Suprapubic skin (tissue), 4 donors: ENCODE results near the gene DHX9. TPM values are rescaled to one million over a fixed set of nuclear protein-coding genes. Genes with fewer than 3 reads are reported as not detected.

Experiments
- DNase-seq, 2 donors: peaks; one replicate each; pipeline ENCODE4 v3.0.0-alpha.2; 2019; ENCODE audit warnings: low spot score in 2 of 2
- H3K27ac ChIP-seq: fragments of 200-600 bp; sonication (generic); one replicate; pipeline ENCODE4 v1.5.1; 2019
- H3K27me3 ChIP-seq: fragments of 200-600 bp; sonication (generic); one replicate; pipeline ENCODE4 v1.5.1; 2019
- H3K36me3 ChIP-seq: fragments of 200-600 bp; sonication (generic); one replicate; pipeline ENCODE4 v1.5.1; 2019
- H3K4me1 ChIP-seq: fragments of 200-600 bp; sonication (generic); one replicate; pipeline ENCODE4 v1.5.1; 2019
- H3K4me3 ChIP-seq: fragments of 200-600 bp; sonication (generic); one replicate; pipeline ENCODE4 v1.5.1; 2019; ENCODE audit warnings: mild to moderate bottlenecking
- H3K9me3 ChIP-seq: fragments of 200-600 bp; sonication (generic); one replicate; pipeline ENCODE4 v1.5.1; 2019
- CTCF ChIP-seq, 2 donors: fragments of 200-600 bp in 1 of 2; fragments of 450-650 bp in 1 of 2; sonication (generic) in 1 of 2; IDR thresholded peaks; one replicate each; pipeline ENCODE4 v1.5.1; 2016 to 2019; ENCODE audit warnings: antibody characterized with exemption in 2 of 2, mild to moderate bottlenecking in 1 of 2, moderate library complexity in 1 of 2
- EP300 ChIP-seq: sonication (generic); formaldehyde crosslinking; IDR thresholded peaks from one replicate; pipeline ENCODE4 v1.6.1; 2017; ENCODE audit warnings: antibody characterized with exemption
- POLR2A ChIP-seq, 2 donors: fragments of 450-650 bp; IDR thresholded peaks; one replicate each; pipeline ENCODE4 v1.6.1; 2017; ENCODE audit warnings: antibody characterized with exemption in 2 of 2, mild to moderate bottlenecking in 2 of 2, moderate library complexity in 2 of 2
- POLR2AphosphoS5 ChIP-seq, 3 donors: sonication (generic); formaldehyde crosslinking; IDR thresholded peaks; one replicate each; pipeline ENCODE4 v1.6.1; 2017; ENCODE audit warnings: antibody characterized with exemption in 3 of 3
- WGBS: methylation state at CpG from one replicate; pipeline ENCODE4 v1.1.5; 2018; 5-methylcytosine and 5-hydroxymethylcytosine counted together
- total RNA-seq, 4 donors: library from RNA; depleted of rRNA; stranded (reverse); fragments of >200 nt; gene quantifications; one replicate each; pipeline ENCODE4 v1.1.0, GENCODE V29; 2016

DHX9 gene
- total RNA-seq, 4 donors from 2014 or later, result 59.9 to 94.7 (median 75.0) TPM

GRCh38 chr1:182809414-182809957 lies 29.7 kb upstream of the DHX9 start:
- H3K4me3 ChIP-seq, result no peak overlapping the region
- no peaks in the 10 kb centered on the region for H3K4me1 ChIP-seq
- H3K36me3 ChIP-seq, result peaks cover 48% of the 10 kb centered on the region
- no peaks in the 10 kb centered on the region for H3K27me3 ChIP-seq
- no peak for TF ChIP-seq CTCF (IDR thresholded peaks at IDR 0.05)
- no peak for TF ChIP-seq EP300
- no peak for TF ChIP-seq POLR2AphosphoS5 (IDR thresholded peaks at IDR 0.05)
- no peak for TF ChIP-seq POLR2A (IDR thresholded peaks at IDR 0.05)
- no peak for DNase-seq
- WGBS, result 61% methylated on average over 3 of the region's 3 CpGs
- H3K9me3 ChIP-seq, result no peaks in the 10 kb centered on the region
- no peak overlapping the region for H3K27ac ChIP-seq

DNA sequence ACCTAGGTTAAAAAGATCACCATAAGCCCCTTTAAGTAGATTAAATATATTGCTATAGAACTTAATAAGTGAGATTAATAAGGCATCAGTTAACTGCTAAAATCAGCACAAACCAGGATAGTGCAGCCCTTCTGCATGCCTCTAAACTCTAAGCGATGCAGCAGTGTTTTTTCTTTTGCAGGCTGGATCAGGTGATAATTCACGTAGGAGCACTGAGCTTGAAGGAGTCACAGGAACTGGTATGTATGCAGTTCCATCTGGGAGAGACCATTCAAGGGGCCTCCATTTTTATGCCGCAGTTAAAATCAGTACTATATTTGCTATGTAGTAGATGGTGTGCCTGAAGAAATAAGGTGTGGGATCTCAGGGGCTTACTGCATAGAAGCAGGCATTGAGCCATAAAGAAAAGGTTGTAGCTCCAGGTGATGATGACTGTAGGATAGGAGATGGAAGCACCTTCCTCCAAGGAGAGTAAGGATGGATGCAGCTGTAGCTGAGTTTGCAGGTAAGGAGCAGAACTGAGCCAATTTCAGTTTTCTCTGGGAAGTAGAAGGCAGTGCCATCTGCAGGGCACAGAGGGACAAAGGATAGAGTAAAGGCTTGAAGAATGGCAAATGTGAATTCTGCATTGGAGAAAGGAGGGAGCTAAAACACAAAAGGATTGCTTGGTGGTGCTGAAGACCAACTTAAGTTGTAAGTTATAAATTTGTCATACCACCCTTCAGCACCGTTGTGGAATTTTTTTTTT lies 27.0 kb upstream of the DHX9 start:
- H3K27me3 ChIP-seq, result no peaks in the 10 kb centered on the region
- no peak for TF ChIP-seq CTCF (IDR thresholded peaks at IDR 0.05)
- no peak for TF ChIP-seq POLR2AphosphoS5 (IDR thresholded peaks at IDR 0.05)
- TF ChIP-seq POLR2A (IDR thresholded peaks at IDR 0.05), result no peak
- TF ChIP-seq EP300, result no peak
- DNase-seq, result no peak
- no peak overlapping the region for H3K27ac ChIP-seq
- H3K4me3 ChIP-seq, result no peak overlapping the region
- H3K9me3 ChIP-seq, result no peaks in the 10 kb centered on the region
- WGBS, result 89% methylated on average over 4 of the region's 4 CpGs
- H3K4me1 ChIP-seq, result no peaks in the 10 kb centered on the region
- peaks cover 48% of the 10 kb centered on the region for H3K36me3 ChIP-seq

GRCh38 chr1:182816863-182817262 lies 22.3 kb upstream of the DHX9 start:
- H3K9me3 ChIP-seq, result no peaks in the 10 kb centered on the region
- no peaks in the 10 kb centered on the region for H3K4me1 ChIP-seq
- no peak for DNase-seq
- no peak overlapping the region for H3K4me3 ChIP-seq
- 93% methylated on average over 2 of the region's 2 CpGs for WGBS
- TF ChIP-seq POLR2AphosphoS5 (IDR thresholded peaks at IDR 0.05) (no peak), POLR2A (IDR thresholded peaks at IDR 0.05) (no peak), EP300 (no peak), CTCF (IDR thresholded peaks at IDR 0.05) (no peak)
- no peak overlapping the region for H3K27ac ChIP-seq
- no peaks in the 10 kb centered on the region for H3K27me3 ChIP-seq
- H3K36me3 ChIP-seq, result peaks cover 74% of the 10 kb centered on the region

- no peaks in the 10 kb centered on the region for H3K4me1 ChIP-seq
- 76% methylated on average over 3 of the region's 3 CpGs for WGBS
- no peaks in the 10 kb centered on the region for H3K27me3 ChIP-seq
- no peak overlapping the region for H3K27ac ChIP-seq
- H3K9me3 ChIP-seq, result no peaks in the 10 kb centered on the region
- TF ChIP-seq POLR2AphosphoS5 (IDR thresholded peaks at IDR 0.05) (no peak), CTCF (IDR thresholded peaks at IDR 0.05) (no peak), POLR2A (IDR thresholded peaks at IDR 0.05) (no peak), EP300 (no peak)
- peaks cover 76% of the 10 kb centered on the region for H3K36me3 ChIP-seq
- no peak for DNase-seq
- no peak overlapping the region for H3K4me3 ChIP-seq
These were observed 21.3 kb upstream of the DHX9 start for GRCh38 chr1:182817802-182818201.

DNA sequence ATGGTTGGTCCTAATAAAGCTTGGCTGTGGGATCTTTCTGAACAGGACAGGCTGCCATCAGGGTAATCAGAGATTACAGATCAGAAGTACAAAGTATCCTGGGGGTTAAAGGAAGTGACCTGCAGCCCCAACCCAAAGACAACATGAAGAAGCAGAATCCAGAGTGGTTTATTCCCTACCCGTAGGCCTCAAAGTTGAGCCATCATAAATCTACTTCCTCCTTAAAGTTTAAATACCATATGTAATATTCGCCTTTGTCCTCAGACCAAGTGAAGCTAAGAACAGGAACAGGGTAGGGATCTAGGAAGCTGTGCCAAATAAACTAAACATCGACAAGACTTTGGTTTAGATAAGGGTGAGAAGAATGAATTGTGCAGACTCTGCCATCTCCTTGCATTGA lies 15.9 kb upstream of the DHX9 start:
- Histone ChIP-seq H3K27ac (no peak overlapping the region), H3K27me3 (no peaks in the 10 kb centered on the region), H3K4me3 (no peak overlapping the region), H3K36me3 (peaks cover 50% of the 10 kb centered on the region), H3K4me1 (no peaks in the 10 kb centered on the region), H3K9me3 (no peaks in the 10 kb centered on the region)
- 71% methylated on average over 3 of the region's 3 CpGs for WGBS
- no peak for TF ChIP-seq POLR2AphosphoS5 (IDR thresholded peaks at IDR 0.05)
- TF ChIP-seq EP300, result no peak
- TF ChIP-seq CTCF (IDR thresholded peaks at IDR 0.05), result no peak
- DNase-seq, result no peak
